ENCODE data around the gene RPS19BP1. TPM values are rescaled to one million over a fixed set of nuclear protein-coding genes. Genes with fewer than 3 reads are reported as not detected.

Gene RPS19BP1
- total and polyA plus RNA-seq, 2 of the 8 experiments (the other 6 are each of a cell fraction or from before 2014, with no cell fraction given): 77.9 to 97.9 TPM

- Histone ChIP-seq H2BK12ac (ENCODE audit: low read depth, low read length) (peak overlapping the region; percentile 39; the same call in 1 of the 2 replicates), H3K4me2 (ENCODE audit: insufficient read depth in 1 of 2, low read depth in 2 of 2, low read length in 2 of 2) (peak overlapping the region in 1 of 2 experiments; percentile 39; a peak in 1 of 4 replicates), H3K4me1 (replicated peaks in 1 of 4; ENCODE audit: control insufficient read depth in 3 of 4, insufficient read depth in 4 of 4, low read length in 3 of 4) (peaks cover 3 to 27% (median 11%) of the 10 kb centered on the region in 4 experiments), H3K79me1 (ENCODE audit: low read depth, low read length) (peaks cover 3% of the 10 kb centered on the region; the same call in 1 of the 2 replicates), H3K9ac (replicated peaks in 1 of 4; ENCODE audit: extremely low read depth in 1 of 4, low read depth in 3 of 4, low read length in 3 of 4) (no peak overlapping the region; a peak in 1 of 7 replicates), H3K9me3 (ENCODE audit: insufficient read depth in 2 of 2, low read depth in 1 of 2, low read length in 1 of 2) (no peaks in the 10 kb centered on the region), H2AK5ac (ENCODE audit: low read depth, low read length) (no peak overlapping the region), H3K23ac (ENCODE audit: insufficient read length) (no peak overlapping the region), H2BK15ac (ENCODE audit: low read length) (no peak overlapping the region), H4K20me1 (replicated peaks in 1 of 2; ENCODE audit: control insufficient read depth in 1 of 2, insufficient read depth in 2 of 2, low read length in 2 of 2) (peaks cover 21 to 47% of the 10 kb centered on the region in 2 experiments), H3K18ac (ENCODE audit: extremely low read depth, low read length) (no peak overlapping the region), H2BK5ac (ENCODE audit: low read depth, low read length) (peak overlapping the region; percentile 24; the same call in 1 of the 2 replicates), H3K27me3 (replicated peaks in 1 of 4; ENCODE audit: control insufficient read depth in 3 of 4, extremely low read depth in 1 of 4, insufficient read depth in 3 of 4, low read length in 3 of 4) (no peaks in the 10 kb centered on the region), H4K5ac (ENCODE audit: insufficient read length, low read depth, low read length) (no peak overlapping the region), H2BK120ac (replicated peaks; ENCODE audit: low read depth, low read length) (no peak overlapping the region), H2BK20ac (ENCODE audit: low read length) (no peak overlapping the region), H3K56ac (replicated peaks; ENCODE audit: insufficient read length, low read depth, low read length) (no peak overlapping the region), H3K36me3 (ENCODE audit: control insufficient read depth in 2 of 4, insufficient read depth in 4 of 4, low read length in 3 of 4) (peaks cover 7 to 17% (median 10%) of the 10 kb centered on the region in 4 experiments), H4K91ac (replicated peaks; ENCODE audit: insufficient read length, low read length) (no peak overlapping the region), H2AFZ (ENCODE audit: low read length) (no peak overlapping the region), H3K79me2 (ENCODE audit: control insufficient read depth in 1 of 2, insufficient read depth in 2 of 2, low read length in 2 of 2) (peaks cover 0 to 14% of the 10 kb centered on the region in 2 experiments; a peak in 2 of 4 replicates), H3K23me2 (ENCODE audit: low read depth, low read length) (peaks cover 6% of the 10 kb centered on the region), H3K27ac (ENCODE audit: low read depth, low read length) (no peak overlapping the region), H4K8ac (ENCODE audit: extremely low read depth, insufficient read depth, low read length) (no peak overlapping the region), H3K4ac (replicated peaks; ENCODE audit: insufficient read length, low read depth, low read length) (no peak overlapping the region), H3K4me3 (ENCODE audit: extremely low read depth in 1 of 4, insufficient read depth in 2 of 4, low read depth in 3 of 4, low read length in 4 of 4) (no peak overlapping the region), H3K14ac (ENCODE audit: insufficient read length) (no peak overlapping the region)
- WGBS, 2 experiments (ENCODE audit: extremely low coverage in 1 of 2, insufficient coverage in 1 of 2, insufficient read length in 1 of 2, insufficient replicate concordance in 2 of 2, low coverage in 1 of 2, low lambda C conversion rate in 2 of 2, missing lambda C conversion rate in 1 of 2): 48% methylated on average over 32 of the region's 32 CpGs; no CpG with 5 or more reads in 1 of the 2 experiments
- DNase-seq (ENCODE audit: low read depth in 1 of 2, low spot score in 2 of 2) (peak; percentile 89 to 92), FAIRE-seq (peak; percentile 28)
- ChIA-PET CTCF (ENCODE audit: partially characterized antibody) (interaction anchor here (0.7 to 21.9 kb wide), 39 partner anchors 8 to 515 kb away, joined by 3 to 361 read pairs (median 4); partner anchors contain the start of genes ATF4 and MIEF1), POLR2A (ENCODE audit: partially characterized antibody) (interaction anchor here (0.6 to 8.9 kb wide), 13 partner anchors 8 to 508 kb away, joined by 3 to 72 read pairs (median 4); partner anchors contain the start of genes ATF4, MIEF1 and RPL3)
- no peak for TF ChIP-seq NRF1 (IDR thresholded peaks at IDR 0.05; ENCODE audit: low read depth, low read length)
- TF ChIP-seq RAD21 (IDR thresholded peaks at IDR 0.05 in 1 of 2, conservative IDR thresholded peaks at IDR 0.05 in 1 of 2; ENCODE audit: low read depth in 2 of 2, low read length in 2 of 2): peak; percentile 95 to 97
- peak in 1 of 2 experiments; percentile 92; a peak in 1 of 3 replicates for TF ChIP-seq EP300 (IDR thresholded peaks at IDR 0.05; ENCODE audit: borderline replicate concordance in 1 of 2, low read depth in 2 of 2, low read length in 2 of 2)
- no peak for TF ChIP-seq KDM4A (IDR thresholded peaks at IDR 0.05; ENCODE audit: low read depth, low read length, severe bottlenecking)
- TF ChIP-seq TCF12 (IDR thresholded peaks at IDR 0.05; ENCODE audit: low read depth, low read length): 0 out of 2 replicates have a peak, but pooled peaks have one; percentile 73
- peak; percentile 72 for TF ChIP-seq TAF7 (optimal IDR thresholded peaks at IDR 0.05; ENCODE audit: borderline replicate concordance, low read depth, low read length)
- no peak for TF ChIP-seq KDM1A (IDR thresholded peaks at IDR 0.05; ENCODE audit: borderline replicate concordance, low read length)
- TF ChIP-seq JUND (IDR thresholded peaks at IDR 0.05; ENCODE audit: low read length): peak; percentile 78
- no peak for TF ChIP-seq BACH1 (IDR thresholded peaks at IDR 0.05; ENCODE audit: low read length)
- TF ChIP-seq BRCA1 (IDR thresholded peaks at IDR 0.05; ENCODE audit: low read depth, low read length): no peak
- TF ChIP-seq TBP (IDR thresholded peaks at IDR 0.05; ENCODE audit: low read depth, low read length): peak; percentile 53; the same call in 1 of the 2 replicates
Observed at GRCh38 chr22:39528681-39529486, 3.7 kb downstream of the RPS19BP1 start.
